Hepatic stellate cell (primary cell): ENCODE measurements around the gene BCHE.

Experiments
- DNase-seq: peaks from one replicate; pipeline ENCODE4 v3.0.0; 2011; ENCODE audit warnings: low spot score

Gene BCHE

DNA sequence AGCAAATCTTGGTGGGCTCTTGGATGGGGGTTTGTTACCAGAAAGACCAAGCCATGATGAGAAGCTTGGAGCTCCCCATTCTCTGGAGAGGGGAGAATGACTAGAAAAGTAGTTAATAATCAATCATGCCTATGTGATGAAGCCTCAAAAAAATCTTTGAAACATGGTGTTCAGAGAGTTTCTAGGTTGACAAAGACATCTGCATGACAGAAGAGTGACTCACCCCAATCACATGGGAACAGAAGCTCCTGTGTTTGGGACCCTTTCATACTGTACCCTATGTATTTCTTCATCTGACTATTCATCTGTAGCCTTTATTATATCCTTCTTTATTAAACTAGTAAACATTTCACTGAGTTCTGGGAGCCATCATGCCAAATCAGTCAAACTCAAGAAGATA, 87.4 kb downstream of the BCHE start:
- DNase-seq, result no peak

DNA sequence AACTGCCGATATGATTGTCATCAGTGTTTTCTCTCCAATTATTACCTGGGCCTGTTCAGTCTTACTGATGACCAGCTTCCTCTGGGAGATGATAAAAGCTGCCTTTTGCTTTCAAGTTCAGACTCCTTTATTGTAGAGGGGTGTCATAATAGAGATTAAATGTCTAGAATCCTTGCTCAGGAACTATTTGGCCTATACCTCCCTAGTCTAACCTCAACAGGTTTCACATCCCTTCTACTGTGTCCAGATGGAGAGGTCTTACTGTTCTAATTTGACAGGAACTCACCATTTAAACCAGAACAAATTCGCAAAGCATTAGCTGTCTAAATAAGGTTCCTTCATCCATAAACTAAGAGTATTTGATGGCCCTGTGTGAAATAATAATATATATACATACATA, 88.0 kb downstream of the BCHE start:
- no peak for DNase-seq

DNA sequence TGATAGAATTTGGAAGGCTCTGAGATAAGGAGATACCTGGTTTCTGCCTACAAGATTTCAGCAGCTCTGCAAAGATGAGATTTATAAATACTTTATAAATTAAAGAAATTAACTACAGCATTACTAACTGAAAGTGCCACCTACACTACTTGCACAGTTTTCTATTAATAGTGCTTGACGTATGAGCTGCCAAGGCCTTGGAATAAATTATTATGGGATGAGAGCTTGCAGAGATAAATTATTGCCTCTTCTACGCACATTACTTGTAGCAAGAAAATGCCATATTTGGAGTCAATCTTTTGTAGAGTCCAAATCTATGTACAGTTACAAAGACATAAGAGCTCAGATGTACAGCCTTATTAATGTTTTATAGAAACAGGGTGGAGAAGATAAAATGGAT, 89.1 kb downstream of the BCHE start:
- no peak for DNase-seq

DNA sequence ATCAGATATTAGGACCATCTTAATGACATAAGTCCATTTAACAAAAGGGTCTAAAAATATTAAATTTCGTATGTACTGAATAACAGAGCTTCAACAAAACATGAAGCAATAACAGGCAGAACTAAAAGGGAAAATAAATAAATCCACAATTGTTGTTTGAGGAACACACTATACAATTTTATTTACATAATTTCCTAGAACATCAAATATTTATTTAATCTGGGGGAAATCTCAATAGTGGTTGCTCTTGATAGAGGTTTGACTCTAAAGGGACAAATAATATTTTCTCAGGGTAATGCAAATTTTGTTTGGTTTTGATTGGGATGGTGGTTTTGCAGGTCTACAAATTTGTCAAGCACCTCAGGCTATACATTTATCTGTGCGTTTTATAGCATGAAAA, 90.3 kb downstream of the BCHE start:
- no peak for DNase-seq

DNA sequence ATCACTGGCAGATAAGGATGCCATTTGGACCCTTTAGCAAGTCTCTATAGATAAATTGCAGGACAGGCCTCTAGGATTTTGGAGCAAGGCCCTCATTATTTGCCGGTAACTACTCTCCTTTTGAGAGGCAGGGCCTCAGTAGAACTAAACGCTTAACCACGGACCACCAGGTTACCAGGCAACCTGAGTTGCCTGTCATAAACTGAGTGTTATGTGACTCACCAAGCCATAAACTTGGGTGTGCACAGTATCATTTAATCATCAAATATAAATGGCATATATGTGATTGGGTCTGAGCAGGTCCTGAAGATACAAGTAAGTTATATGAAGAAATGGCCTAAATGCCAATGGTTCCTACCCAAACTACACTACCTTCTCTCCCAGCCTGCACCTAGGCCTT, 93.2 kb downstream of the BCHE start:
- no peak for DNase-seq

DNA sequence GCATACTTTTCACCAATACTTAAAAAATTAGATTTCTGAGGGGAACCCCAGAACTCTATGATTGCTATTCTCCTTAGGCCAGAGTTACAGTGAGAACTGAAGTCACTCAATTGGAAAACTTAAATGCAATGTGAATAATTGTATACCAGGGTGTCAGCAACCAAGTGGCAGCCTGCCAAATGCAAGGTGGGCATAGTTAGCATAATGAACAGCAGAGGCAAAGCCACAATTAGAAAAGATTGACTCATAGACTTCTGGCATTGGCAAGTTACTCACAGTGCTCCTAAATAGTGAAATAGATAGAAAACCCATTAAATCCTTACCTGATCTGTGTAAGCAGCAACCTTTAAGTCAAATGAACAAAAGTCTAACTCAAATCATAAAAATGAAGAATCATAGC, 94.9 kb downstream of the BCHE start:
- no peak for DNase-seq

DNA sequence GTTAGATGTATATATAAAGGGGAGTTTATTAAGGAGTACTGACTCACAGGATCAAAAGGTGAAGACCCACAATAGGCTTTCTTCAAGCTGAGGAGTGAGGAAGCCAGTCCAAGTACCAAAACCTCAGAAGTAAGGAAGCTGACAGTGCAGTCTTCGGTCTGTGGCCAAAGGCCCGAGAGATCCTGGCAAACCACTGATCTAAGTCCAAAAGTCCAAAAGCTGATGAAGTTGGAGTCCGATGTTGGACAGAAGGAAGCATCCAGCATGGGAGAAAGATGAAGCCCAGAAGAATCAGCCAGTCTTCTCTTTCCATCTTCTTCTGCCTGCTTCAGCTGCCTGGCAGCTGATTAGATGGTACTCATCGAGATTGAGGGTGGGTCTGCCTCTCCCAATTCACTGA, 107.5 kb downstream of the BCHE start:
- no peak for DNase-seq

DNA sequence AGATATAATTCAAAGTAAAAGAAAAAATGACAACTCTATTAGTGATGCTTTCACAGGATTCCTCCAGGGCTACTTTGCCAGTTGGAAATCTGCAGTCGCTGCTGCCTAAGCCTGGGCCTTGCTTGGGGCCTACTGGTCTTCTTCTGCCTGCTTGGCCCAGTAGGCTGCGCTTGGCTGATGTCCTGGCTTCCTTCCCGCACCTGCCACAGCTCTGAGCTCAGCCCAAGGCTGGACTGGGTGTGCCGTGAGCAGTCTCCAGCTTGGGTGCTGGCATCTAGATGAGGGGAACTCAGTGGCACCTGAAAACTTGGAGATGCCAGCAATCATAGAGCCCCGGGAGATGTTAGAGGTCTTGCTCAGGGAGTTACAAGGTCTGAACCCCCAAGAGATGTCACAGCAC, 108.3 kb downstream of the BCHE start:
- no peak for DNase-seq

DNA sequence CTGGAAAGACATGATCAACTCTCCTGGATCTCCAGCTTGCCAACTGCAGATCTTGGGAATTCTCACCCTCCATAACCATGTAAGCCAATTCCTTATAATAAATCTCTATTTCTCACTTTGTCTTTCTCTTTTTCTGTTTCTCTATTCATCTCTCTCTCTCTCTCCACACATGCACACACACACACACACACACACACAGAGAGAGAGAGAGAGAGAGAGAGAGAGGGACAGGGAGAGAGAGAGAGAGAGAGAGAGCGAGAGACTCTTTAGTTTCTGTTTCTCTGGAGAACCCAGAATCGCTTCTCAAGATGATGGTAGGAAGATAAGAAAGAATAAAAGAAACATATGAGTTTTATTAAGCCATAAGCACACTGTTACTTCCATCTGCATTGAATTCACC, 111.9 kb downstream of the BCHE start:
- DNase-seq, result no peak
